HepG2 (cell line): Measurements from ENCODE around the gene CSRNP3. TPM values are rescaled to one million over a fixed set of nuclear protein-coding genes. Genes with fewer than 3 reads are reported as not detected.
A peak's percentile ranks its signal among the peaks of the same experiment; 100 is the strongest.

ENCODE experiments used
- ATAC-seq: fragments of 200-7000 bp; cut with Tn5 transposase; 3 replicates; pipeline ENCODE4 v1.9.1; 2020; ENCODE audit warnings: mild to moderate bottlenecking, moderate library complexity
- BruUV-seq: library from RNA; stranded (reverse); fragments of 400-500 nt; replicated peaks from 2 replicates; lab custom pipeline; 2021; lab: Mats Ljungman, UMichigan
- CTCF ChIA-PET: fragments of 300-600 bp; formaldehyde crosslinking; extraction: SDS; loops from one replicate; lab custom pipeline; 2021; ENCODE audit warnings: low total read pairs, inconsistent platforms, low intra/inter-chr PET ratio; lab: Yijun Ruan, JAX
- POLR2A ChIA-PET: fragments of 350-600 bp; sonication (Branson Sonifier 250); formaldehyde crosslinking; loops from one replicate; lab custom pipeline; 2020; ENCODE audit warnings: antibody characterized with exemption, inconsistent platforms; lab: Yijun Ruan, JAX
- DNase-seq: peaks from one replicate; pipeline ENCODE4 v3.0.0-alpha.2; 2015; ENCODE audit warnings: low spot score
- FAIRE-seq: peaks from 3 replicates; lab custom pipeline; 2011; peaks lifted over from hg19 to GRCh38; lab: Jason Lieb, UNC
- H2AFZ ChIP-seq: one replicate; pipeline ENCODE4 v1.6.1; 2011; ENCODE audit warnings: low read length, inconsistent platforms
- H3K27ac ChIP-seq: fragments of 300-600 bp; 3 replicates; pipeline ENCODE4 v1.8.0; 2011; ENCODE audit warnings: mixed run types, mild to moderate bottlenecking, mixed read lengths, low read length, inconsistent platforms; ENCODE audit not compliant: insufficient read depth; ENCODE audit errors: extremely low read length
- H3K27me3 ChIP-seq, 2 experiments: fragments of 200-600 bp in 1 of 2; 2 replicates in 1 of 2; 3 replicates in 1 of 2; pipeline versions ENCODE4 v1.6.0 to v1.8.0; 2011; ENCODE audit warnings: low read length in 2 of 2, mild to moderate bottlenecking in 2 of 2, moderate library complexity in 2 of 2, inconsistent platforms in 1 of 2; ENCODE audit not compliant: insufficient read depth in 2 of 2, control insufficient read depth in 1 of 2
- H3K36me3 ChIP-seq, 2 experiments: fragments of 200-600 bp in 1 of 2; replicated peaks in 1 of 2; 2 replicates in 1 of 2; 3 replicates in 1 of 2; pipeline versions ENCODE4 v1.5.1 to v1.8.0; 2011; ENCODE audit warnings: low read length in 2 of 2, inconsistent platforms in 1 of 2; ENCODE audit not compliant: insufficient read depth in 2 of 2, control insufficient read depth in 1 of 2
- H3K4me1 ChIP-seq: 2 replicates; pipeline ENCODE4 v1.5.1; 2012; ENCODE audit warnings: low read length, inconsistent platforms; ENCODE audit not compliant: insufficient read depth
- H3K4me2 ChIP-seq: 2 replicates; pipeline ENCODE4 v1.6.0; 2011; ENCODE audit warnings: low read depth, low read length, inconsistent platforms
- H3K4me3 ChIP-seq, 3 experiments: fragments of 200-600 bp in 1 of 3; sonication (generic), shearing (Covaris generic) in 1 of 3; replicated peaks in 1 of 3; 2 replicates each; pipeline ENCODE4 v1.5.1; 2011 to 2016; ENCODE audit warnings: low read length in 3 of 3, inconsistent platforms in 2 of 3, low read depth in 2 of 3, mild to moderate bottlenecking in 2 of 3, control low read depth in 1 of 3, mixed read lengths in 1 of 3; ENCODE audit not compliant: insufficient read depth in 1 of 3
- H3K79me2 ChIP-seq: one replicate; pipeline ENCODE4 v1.6.1; 2011; ENCODE audit warnings: low read length, inconsistent platforms; ENCODE audit not compliant: insufficient read depth
- H3K9ac ChIP-seq: 2 replicates; pipeline ENCODE4 v1.6.0; 2011; ENCODE audit warnings: mild to moderate bottlenecking, low read depth, low read length, inconsistent platforms; ENCODE audit not compliant: insufficient read depth
- H3K9me3 ChIP-seq: 2 replicates; pipeline ENCODE4 v1.5.1; 2012; ENCODE audit warnings: mild to moderate bottlenecking, low read length
- H4K20me1 ChIP-seq: 2 replicates; pipeline ENCODE4 v1.6.0; 2011; ENCODE audit warnings: inconsistent platforms, mild to moderate bottlenecking, low read length, moderate library complexity; ENCODE audit not compliant: insufficient read depth
- IRF2 ChIP-seq: IDR thresholded peaks from 2 replicates; pipeline ENCODE4 v1.6.1; 2018; ENCODE audit warnings: missing genetic modification reagents, missing compliant biosample characterization
- KAT2B ChIP-seq: fragments of 150-350 bp; IDR thresholded peaks from 2 replicates; pipeline ENCODE4 v1.6.1; 2014; ENCODE audit warnings: low read depth, low read length, borderline replicate concordance
- MLXIP ChIP-seq: sonication (generic); formaldehyde crosslinking; IDR thresholded peaks from 2 replicates; pipeline ENCODE4 v1.9.0; 2021; ENCODE audit warnings: missing genetic modification reagents, borderline replicate concordance
- NFE2 ChIP-seq: sonication (generic); formaldehyde crosslinking; IDR thresholded peaks from 2 replicates; pipeline ENCODE4 v1.4.0; 2020; ENCODE audit warnings: missing genetic modification reagents
- NRL ChIP-seq: sonication (generic); formaldehyde crosslinking; IDR thresholded peaks from 2 replicates; pipeline ENCODE4 v1.5.0; 2020; ENCODE audit warnings: missing genetic modification reagents, mild to moderate bottlenecking, moderate library complexity, borderline replicate concordance
- USF2 ChIP-seq, 2 experiments: sonication (generic) in 1 of 2; formaldehyde crosslinking in 1 of 2; IDR thresholded peaks; 2 replicates each; pipeline versions ENCODE4 v1.5.1 to v1.6.1; 2011 to 2020; ENCODE audit warnings: borderline replicate concordance in 1 of 2, low read depth in 1 of 2, low read length in 1 of 2, mild to moderate bottlenecking in 1 of 2, missing genetic modification reagents in 1 of 2, moderate library complexity in 1 of 2
- ZNF143 ChIP-seq: sonication (generic); formaldehyde crosslinking; IDR thresholded peaks from 2 replicates; pipeline ENCODE4 v1.4.0; 2020; ENCODE audit warnings: missing genetic modification reagents
- ZNF230 ChIP-seq: sonication (generic); formaldehyde crosslinking; IDR thresholded peaks from 2 replicates; pipeline ENCODE4 v1.4.0; 2020; ENCODE audit warnings: mild to moderate bottlenecking, missing genetic modification reagents
- ZNF263 ChIP-seq: sonication (generic); formaldehyde crosslinking; IDR thresholded peaks from 2 replicates; pipeline ENCODE4 v1.4.0; 2020; ENCODE audit warnings: missing genetic modification reagents
- ZNF557 ChIP-seq: sonication (generic); formaldehyde crosslinking; IDR thresholded peaks from 2 replicates; pipeline ENCODE4 v1.4.0; 2020; ENCODE audit warnings: missing genetic modification reagents
- ZNF570 ChIP-seq: sonication (generic); formaldehyde crosslinking; IDR thresholded peaks from 2 replicates; pipeline ENCODE4 v1.4.0; 2020; ENCODE audit warnings: mild to moderate bottlenecking, missing genetic modification reagents, borderline replicate concordance
- ZNF674 ChIP-seq: sonication (generic); formaldehyde crosslinking; IDR thresholded peaks from 2 replicates; pipeline ENCODE4 v1.5.0; 2020; ENCODE audit warnings: low read depth, mild to moderate bottlenecking, missing genetic modification reagents
- WGBS: methylation state at CpG from one replicate; pipeline ENCODE4 v1.1.6; 2017; ENCODE audit warnings: low lambda C conversion rate; 5-methylcytosine and 5-hydroxymethylcytosine counted together
- in situ Hi-C: cut with HindIII; loops from 2 replicates; pipeline ENCODE4 v1.10.0; 2017; ENCODE audit warnings: low pct_unique_long_range_greater_than_20kb; ENCODE audit not compliant: extremely low pct_ligation_motif_present
- intact Hi-C: fragments of 100-400 bp; cut with micrococcal nuclease; formaldehyde crosslinking; loops from one replicate; pipeline ENCODE4 v1.10.0; 2022; ENCODE audit not compliant: unreplicated experiment
- polyA plus RNA-seq, 8 experiments: library from polyadenylated mRNA; depleted of rRNA in 3 of 8; stranded (reverse) in 7 of 8; unstranded in 1 of 8; fragments of >200 nt; fragmentation: Illumina TruSeq in 4 of 8; extraction: Trizol in 4 of 8; gene quantifications; 2 replicates each; pipeline versions ENCODE4 v1.2.1 to v1.2.3, GENCODE V29; 2011 to 2016; ENCODE audit warnings: low read depth in 4 of 8, missing spikeins in 1 of 8, mixed read lengths in 1 of 8; ENCODE audit not compliant: insufficient read depth in 1 of 8
- total RNA-seq, 5 experiments: library from RNA; depleted of rRNA; stranded (reverse); fragments of >200 nt; fragmentation: Illumina TruSeq; extraction: Trizol; gene quantifications; 2 replicates each; pipeline ENCODE4 v1.2.3, GENCODE V29; 2016; ENCODE audit warnings: low read depth in 1 of 5

Gene CSRNP3
- total and polyA plus RNA-seq, 2 of the 13 experiments (the other 11 are each of a cell fraction or from before 2014, with no cell fraction given) = not detected

GRCh38 chr2:165624470-165624800 lies 154.9 kb downstream of the CSRNP3 start (continued):
- TF ChIP-seq NRL (CRISPR knock-in tag) = no peak
- no peak for TF ChIP-seq KAT2B
- TF ChIP-seq IRF2 (CRISPR knock-in tag) = no peak
- TF ChIP-seq MLXIP (CRISPR knock-in tag) = no peak
- no peak for TF ChIP-seq ZNF143 (CRISPR knock-in tag)

- 26% methylated on average over 3 of the region's 3 CpGs for WGBS
- in situ Hi-C loops (no loop called here), intact Hi-C loops (no loop called here)
- no peaks in the 10 kb centered on the region for H3K27me3 ChIP-seq
- no peaks in the 10 kb centered on the region for H3K9me3 ChIP-seq
- no peak overlapping the region for H2AFZ ChIP-seq
- no peaks in the 10 kb centered on the region for H4K20me1 ChIP-seq
- ChIA-PET POLR2A (no interaction called here), CTCF (no interaction called here)
- TF ChIP-seq ZNF570 (CRISPR knock-in tag) (no peak), NFE2 (CRISPR knock-in tag) (no peak), ZNF263 (CRISPR knock-in tag) (no peak), ZNF230 (no peak), USF2 (IDR thresholded peaks at IDR 0.05; ENCODE audit: low read depth, low read length) (peak; percentile 10; the same call in 1 of the 2 replicates), USF2 (CRISPR knock-in tag; IDR thresholded peaks at IDR 0.05; ENCODE audit: borderline replicate concordance) (no peak), ZNF674 (no peak), ZNF557 (CRISPR knock-in tag) (no peak)
- no peak overlapping the region for H3K4me3 ChIP-seq
- H3K9ac ChIP-seq = no peak overlapping the region
- FAIRE-seq = no peak
- no peaks in the 10 kb centered on the region for H3K36me3 ChIP-seq
- H3K79me2 ChIP-seq = no peaks in the 10 kb centered on the region
- no TSS peak for BruUV-seq
- H3K4me1 ChIP-seq = no peaks in the 10 kb centered on the region
- no peak overlapping the region for H3K4me2 ChIP-seq
- DNase-seq = no peak
- H3K27ac ChIP-seq = no peak overlapping the region
- no peak for ATAC-seq
These were observed 158.0 kb downstream of the CSRNP3 start for GRCh38 chr2:165627470-165627869.
